ENCODE results near the gene ACOT2. TPM values are rescaled to one million over a fixed set of nuclear protein-coding genes. Genes with fewer than 3 reads are reported as not detected.

ACOT2 gene
- total RNA-seq, 2 experiments from 2014 or later, result 10.9 to 11.3 TPM

DNA sequence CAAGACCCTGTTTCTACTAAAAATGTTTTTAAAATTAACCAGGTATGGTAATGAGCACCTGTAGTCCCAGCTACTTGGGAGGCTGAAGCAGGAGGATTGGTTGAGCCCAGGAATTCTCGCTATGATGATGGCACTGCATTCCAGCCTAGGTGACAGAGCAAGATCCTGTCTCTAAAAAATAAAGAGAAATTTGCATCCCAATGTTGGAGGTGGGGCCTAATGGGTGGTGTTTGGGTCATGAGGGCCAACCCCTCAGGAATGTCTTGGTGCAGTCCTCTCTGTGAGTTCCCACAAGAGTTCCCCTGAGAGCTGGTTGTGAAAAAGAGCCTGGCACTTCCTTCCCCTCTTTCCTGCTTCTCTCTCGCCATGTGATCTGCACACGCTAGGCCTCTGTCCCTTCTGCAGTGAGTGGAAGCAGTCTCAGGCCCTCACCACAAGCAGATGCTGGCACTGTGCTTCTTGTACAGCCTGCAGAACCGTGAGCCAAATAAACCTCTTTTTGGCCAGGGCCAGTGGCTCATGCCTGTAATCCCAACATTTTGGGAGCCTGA, 54.6 kb downstream of the ACOT2 start:
- ChIA-PET CTCF (no interaction called here), POLR2A (no interaction called here)
- no peaks in the 10 kb centered on the region for H3K9me3 Mint-ChIP-seq (ENCODE audit: insufficient read depth)
- no peak for DNase-seq
- H3K4me1 Mint-ChIP-seq (ENCODE audit: low read depth), result no peaks in the 10 kb centered on the region
- H3K27ac Mint-ChIP-seq, result no peak overlapping the region
- H3K27me3 Mint-ChIP-seq (ENCODE audit: low read depth), result peaks cover 3% of the 10 kb centered on the region
- no peak overlapping the region for H3K4me3 Mint-ChIP-seq
- no peaks in the 10 kb centered on the region for H3K36me3 Mint-ChIP-seq (ENCODE audit: low read depth)
- ATAC-seq, result no peak

Other genes starting within 250 kb of the ACOT2 start
- 10 to 100 TPM; 37.7 to 40.2 TPM for gene NUMB, start 110.7 kb upstream of the ACOT2 start, total RNA-seq
- 10 to 100 TPM; 22.2 to 22.8 TPM for gene RIOX1, start 78.3 kb upstream of the ACOT2 start, total RNA-seq
- 1 to 10 TPM; 2.0 to 3.2 TPM for gene ACOT1, start 32.1 kb upstream of the ACOT2 start, total RNA-seq
- gene HEATR4, start 10.3 kb upstream of the ACOT2 start, total RNA-seq, result not detected
- 1 to 10 TPM; 1.2 to 1.3 TPM for gene ACOT4, start 22.7 kb downstream of the ACOT2 start, total RNA-seq
- gene ACOT6, start 43.3 kb downstream of the ACOT2 start, total RNA-seq, result not detected
- 1 to 10 TPM; 5.7 to 6.3 TPM for gene DNAL1, start 75.8 kb downstream of the ACOT2 start, total RNA-seq
- gene PNMA1, start 145.2 kb downstream of the ACOT2 start, total RNA-seq, result 10 to 100 TPM; 24.4 to 25.6 TPM

Data from activated CD8-positive, alpha-beta T cell treated with anti-CD3 and anti-CD28 coated beads, Interleukin-2, amount 10 ng/mL, durations not matched to agents 7 days and 5 days (primary cell).